Kidney (tissue), 14 donors: ENCODE results near the gene S100A13. TPM values are rescaled to one million over a fixed set of nuclear protein-coding genes. Genes with fewer than 3 reads are reported as not detected.

Experiments used
- DNase-seq, 5 donors: peaks; one replicate each; pipeline ENCODE4 v3.0.0-alpha.2; 2013 to 2020
- FAIRE-seq: peaks from 2 replicates; lab custom pipeline; 2012; peaks lifted over from hg19 to GRCh38; lab: Jason Lieb, UNC
- H3K27ac ChIP-seq, 2 donors: one replicate each; pipeline ENCODE4 v1.7.0; 2013; ENCODE audit warnings: low read depth in 2 of 2, low read length in 2 of 2, inconsistent platforms in 1 of 2
- H3K27me3 ChIP-seq: one replicate; pipeline ENCODE4 v1.7.1; 2013; ENCODE audit warnings: low read length, inconsistent platforms; ENCODE audit not compliant: control insufficient read depth, insufficient read depth
- H3K36me3 ChIP-seq, 3 donors: one replicate each; pipeline versions ENCODE4 v1.7.0 to v1.7.1; 2013; ENCODE audit warnings: low read length in 3 of 3, control low read depth in 1 of 3, inconsistent platforms in 1 of 3; ENCODE audit not compliant: insufficient read depth in 3 of 3, control insufficient read depth in 2 of 3
- H3K4me1 ChIP-seq, 3 donors: one replicate each; pipeline versions ENCODE4 v1.7.0 to v1.7.1; 2013; ENCODE audit warnings: low read length in 3 of 3, inconsistent platforms in 1 of 3, low read depth in 1 of 3; ENCODE audit not compliant: control insufficient read depth in 2 of 3, insufficient read depth in 2 of 3
- H3K4me3 ChIP-seq, 3 donors: one replicate each; pipeline versions ENCODE4 v1.7.0 to v1.8.1; 2013; ENCODE audit warnings: low read length in 3 of 3, control low read depth in 1 of 3, inconsistent platforms in 1 of 3
- H3K9ac ChIP-seq, 3 donors: one replicate each; pipeline versions ENCODE4 v1.7.0 to v1.7.1; 2013; ENCODE audit warnings: low read length in 3 of 3, control low read depth in 1 of 3, inconsistent platforms in 1 of 3
- H3K9me3 ChIP-seq, 3 donors: one replicate each; pipeline versions ENCODE4 v1.7.0 to v1.7.1; 2013; ENCODE audit warnings: low read length in 3 of 3, control low read depth in 1 of 3, inconsistent platforms in 1 of 3; ENCODE audit not compliant: control insufficient read depth in 2 of 3, insufficient read depth in 1 of 3
- CTCF ChIP-seq: IDR thresholded peaks from 3 replicates; pipeline ENCODE4 v1.5.1; 2012; ENCODE audit warnings: mild to moderate bottlenecking, moderate library complexity, borderline replicate concordance; ENCODE audit not compliant: insufficient read depth; ENCODE audit errors: extremely low read depth
- intact Hi-C: fragments of 100-400 bp; cut with DNase I; formaldehyde crosslinking; loops from one replicate; pipeline ENCODE4 v1.11.1; 2022
- polyA plus RNA-seq: library from polyadenylated mRNA; stranded (reverse); fragments of 350-450 nt; fragmentation: Illumina TruSeq; extraction: RNeasy Lipid Tissue Mini Kit (QIAGEN cat#74804); gene quantifications from one replicate; pipeline ENCODE4 v1.2.3, GENCODE V29; 2014; ENCODE audit warnings: low read depth, low replicate concordance; ENCODE audit not compliant: insufficient read depth
- total RNA-seq: library from RNA; stranded (reverse); fragmentation: NEBNext Ultra II Directional; extraction: Animal tissue kit (Norgen Biotek cat#: 25700); gene quantifications from one replicate; pipeline ENCODE4 v1.2.1, GENCODE V29; 2021
- donor health status: control.
- donor health status: control.
- donor health status: control.
- donor health status: control.
- donor health status: control.
- donor health status: DM: yes; HTN: yes; CAD: no.
- donor health status: Normal renal cell carcinoma (clear cell type).

The S100A13 gene
- total and polyA plus RNA-seq, 2 donors from 2014 or later: 225 to 299 TPM

- intact Hi-C loops: no loop called here
- FAIRE-seq: no peak
- Histone ChIP-seq H3K9ac (peak overlapping the region in 1 of 3 donors; percentile 8), H3K36me3 (no peaks in the 10 kb centered on the region), H3K27ac (no peak overlapping the region), H3K4me3 (no peak overlapping the region), H3K9me3 (no peaks in the 10 kb centered on the region), H3K4me1 (peaks cover 7 to 15% (median 11%) of the 10 kb centered on the region in 3 donors), H3K27me3 (no peaks in the 10 kb centered on the region)
- peak in 1 of 5 donors; percentile 49 for DNase-seq
- no peak for TF ChIP-seq CTCF
Observed at GRCh38 chr1:153615406-153615805, 11.9 kb downstream of the S100A13 start.

- intact Hi-C loops: no loop called here
Observed at GRCh38 chr1:153614906-153615305, 12.4 kb downstream of the S100A13 start.

GRCh38 chr1:153614189-153614900 is 13.0 kb downstream of the S100A13 start:
- FAIRE-seq: no peak
- peak in 1 of 5 donors; percentile 37 for DNase-seq
- Histone ChIP-seq H3K4me1 (peaks cover 7 to 23% (median 20%) of the 10 kb centered on the region in 3 donors), H3K4me3 (no peak overlapping the region), H3K27ac (no peak overlapping the region), H3K27me3 (no peaks in the 10 kb centered on the region), H3K36me3 (no peaks in the 10 kb centered on the region), H3K9me3 (no peaks in the 10 kb centered on the region), H3K9ac (peak overlapping the region in 1 of 3 donors; percentile 10)
- intact Hi-C loops: no loop called here
- TF ChIP-seq CTCF: no peak

More at GRCh38 chr1:153614906-153615305, 12.4 kb downstream of the S100A13 start:
- TF ChIP-seq CTCF: no peak
- peaks cover 7 to 20% (median 16%) of the 10 kb centered on the region in 3 donors for H3K4me1 ChIP-seq
- H3K9me3 ChIP-seq: no peaks in the 10 kb centered on the region
- FAIRE-seq (no peak), DNase-seq (peak in 1 of 5 donors; percentile 56)
- H3K4me3 ChIP-seq: no peak overlapping the region
- H3K27ac ChIP-seq: no peak overlapping the region
- H3K9ac ChIP-seq: no peak overlapping the region
- H3K36me3 ChIP-seq: no peaks in the 10 kb centered on the region
- no peaks in the 10 kb centered on the region for H3K27me3 ChIP-seq
